ENCODE results near the gene NOTCH2NLA.
"Not testable (repeated sequence)": the region's sequence is repeated elsewhere in the genome, so short reads cannot be mapped to it uniquely, and the experiment has no call there.

The NOTCH2NLA gene

GRCh38 chr1:146144465-146144864 is 84.4 kb downstream of the NOTCH2NLA start, which contains the start of gene NBPF10:
TSS of gene NBPF10 (minus strand) at chr1:146144804. CDS start at chr1:146144769, 35 bp downstream.
- DNase-seq, result not testable (repeated sequence)
